A673 (cell line): ENCODE results near the gene PDE8B. TPM values are rescaled to one million over a fixed set of nuclear protein-coding genes. Genes with fewer than 3 reads are reported as not detected.

Source experiments
- BruUV-seq: library from RNA; stranded (reverse); fragments of 400-500 nt; replicated peaks from 2 replicates; lab custom pipeline; 2021; lab: Mats Ljungman, UMichigan
- CTCF ChIA-PET: fragments of 300-600 bp; sonication (Branson Sonifier 250); formaldehyde crosslinking; loops from one replicate; lab custom pipeline; 2022; ENCODE audit warnings: antibody characterized with exemption; lab: Charles Lee
- POLR2A ChIA-PET: fragments of 300-600 bp; sonication (Branson Sonifier 250); formaldehyde crosslinking; loops from one replicate; lab custom pipeline; 2022; ENCODE audit warnings: antibody characterized with exemption; ENCODE audit not compliant: low non-redundant PET; lab: Charles Lee
- DNase-seq: peaks from one replicate; pipeline ENCODE4 v3.0.0-alpha.2; 2015; ENCODE audit warnings: low spot score
- H3K27ac ChIP-seq: fragments of 200-600 bp; sonication (generic); 2 replicates; pipeline ENCODE4 v1.5.1; 2016; ENCODE audit warnings: mixed run types, low read depth, mild to moderate bottlenecking, mixed read lengths, antibody characterized with exemption, low read length; ENCODE audit not compliant: poor library complexity, severe bottlenecking
- H3K27me3 ChIP-seq: fragments of 200-600 bp; sonication (generic); replicated peaks from 2 replicates; pipeline ENCODE4 v1.6.1; 2017; ENCODE audit warnings: mixed run types, low read depth, mild to moderate bottlenecking, mixed read lengths, antibody characterized with exemption, low read length; ENCODE audit not compliant: insufficient read depth, poor library complexity
- H3K36me3 ChIP-seq: fragments of 200-600 bp; sonication (generic); 2 replicates; pipeline ENCODE4 v1.6.1; 2016; ENCODE audit warnings: mixed run types, mild to moderate bottlenecking, mixed read lengths, antibody characterized with exemption, low read length; ENCODE audit not compliant: insufficient read depth, poor library complexity, severe bottlenecking
- H3K4me1 ChIP-seq: fragments of 200-600 bp; sonication (generic); 2 replicates; pipeline ENCODE4 v1.6.1; 2017; ENCODE audit warnings: mixed run types, mild to moderate bottlenecking, mixed read lengths, antibody characterized with exemption, low read length; ENCODE audit not compliant: insufficient read depth, poor library complexity, severe bottlenecking
- H3K4me3 ChIP-seq: fragments of 200-600 bp; sonication (generic); 2 replicates; pipeline ENCODE4 v1.5.1; 2016; ENCODE audit warnings: low read depth, mixed run types, mild to moderate bottlenecking, mixed read lengths, low read length; ENCODE audit not compliant: poor library complexity, severe bottlenecking
- H3K9me3 ChIP-seq: fragments of 200-600 bp; sonication (generic); 2 replicates; pipeline ENCODE4 v1.6.1; 2016; ENCODE audit warnings: mixed run types, low read depth, mild to moderate bottlenecking, mixed read lengths, antibody characterized with exemption, low read length; ENCODE audit not compliant: poor library complexity, severe bottlenecking
- CTCF ChIP-seq: fragments of 300-800, 200-600 bp; sonication (generic); conservative IDR thresholded peaks from 2 replicates; pipeline ENCODE4 v1.5.1; 2017; ENCODE audit warnings: low read depth, mild to moderate bottlenecking, antibody characterized with exemption, low read length, moderate library complexity, mixed read lengths
- EZH2 ChIP-seq: fragments of 200-600 bp; sonication (generic); IDR thresholded peaks from 2 replicates; pipeline ENCODE4 v1.6.1; 2017; ENCODE audit warnings: borderline replicate concordance, low read depth, mild to moderate bottlenecking, mixed read lengths, antibody characterized with exemption, low read length; ENCODE audit not compliant: poor library complexity, severe bottlenecking
- intact Hi-C: fragments of 100-400 bp; cut with micrococcal nuclease; formaldehyde crosslinking; loops from one replicate; pipeline ENCODE4 v1.10.0; 2022; ENCODE audit not compliant: unreplicated experiment
- total RNA-seq: library from RNA; stranded (reverse); gene quantifications from 2 replicates; pipeline ENCODE4 v1.2.3, GENCODE V29; 2021

Gene PDE8B
- total RNA-seq, 1 experiment from 2014 or later = 0.69 TPM

DNA sequence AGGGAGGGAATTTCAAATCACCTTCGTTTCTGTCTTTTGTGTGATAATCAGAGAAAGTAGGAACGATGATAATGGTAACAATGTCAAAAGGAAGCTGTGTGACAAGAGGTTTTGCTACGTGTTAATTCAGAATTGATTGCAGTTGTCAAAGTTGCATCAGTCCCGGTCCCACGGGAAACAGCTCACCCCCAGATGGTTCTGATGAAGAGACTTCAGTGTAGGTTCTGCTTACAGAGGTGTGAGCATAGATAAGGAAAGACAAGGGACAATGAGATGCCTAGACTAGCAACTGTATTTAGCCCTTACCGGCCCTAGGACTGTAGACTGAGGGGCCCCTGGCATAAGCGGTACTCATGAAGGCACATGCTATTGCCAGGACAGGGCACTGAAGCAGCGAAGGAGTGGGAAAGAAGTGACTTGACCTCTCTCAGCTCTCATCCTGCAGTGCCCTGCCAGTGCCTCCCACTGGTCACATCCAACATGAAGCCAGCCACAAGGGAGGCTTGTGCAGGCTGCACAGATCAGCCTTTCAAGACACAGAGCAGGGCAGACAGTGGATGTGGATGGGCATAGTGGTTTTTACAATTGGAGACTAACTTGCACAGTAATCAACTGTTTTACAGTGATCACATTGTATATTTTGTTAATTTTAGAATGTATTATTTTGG lies 21.1 kb downstream of the PDE8B start:
- intact Hi-C loops = no loop called here
- CTCF ChIA-PET = interaction anchor here (0.6 kb wide), 1 partner anchor 29 kb away, joined by 4 read pairs; no protein-coding TSS in a partner anchor
- no peak overlapping the region for H3K27ac ChIP-seq
- DNase-seq = no peak
- POLR2A ChIA-PET = no interaction called here
- TF ChIP-seq EZH2 (no peak), CTCF (no peak)
- no peaks in the 10 kb centered on the region for H3K9me3 ChIP-seq
- no peaks in the 10 kb centered on the region for H3K36me3 ChIP-seq
- no peak overlapping the region for H3K4me3 ChIP-seq
- H3K27me3 ChIP-seq = peaks cover 16% of the 10 kb centered on the region
- H3K4me1 ChIP-seq = no peaks in the 10 kb centered on the region
- no TSS peak for BruUV-seq

DNA sequence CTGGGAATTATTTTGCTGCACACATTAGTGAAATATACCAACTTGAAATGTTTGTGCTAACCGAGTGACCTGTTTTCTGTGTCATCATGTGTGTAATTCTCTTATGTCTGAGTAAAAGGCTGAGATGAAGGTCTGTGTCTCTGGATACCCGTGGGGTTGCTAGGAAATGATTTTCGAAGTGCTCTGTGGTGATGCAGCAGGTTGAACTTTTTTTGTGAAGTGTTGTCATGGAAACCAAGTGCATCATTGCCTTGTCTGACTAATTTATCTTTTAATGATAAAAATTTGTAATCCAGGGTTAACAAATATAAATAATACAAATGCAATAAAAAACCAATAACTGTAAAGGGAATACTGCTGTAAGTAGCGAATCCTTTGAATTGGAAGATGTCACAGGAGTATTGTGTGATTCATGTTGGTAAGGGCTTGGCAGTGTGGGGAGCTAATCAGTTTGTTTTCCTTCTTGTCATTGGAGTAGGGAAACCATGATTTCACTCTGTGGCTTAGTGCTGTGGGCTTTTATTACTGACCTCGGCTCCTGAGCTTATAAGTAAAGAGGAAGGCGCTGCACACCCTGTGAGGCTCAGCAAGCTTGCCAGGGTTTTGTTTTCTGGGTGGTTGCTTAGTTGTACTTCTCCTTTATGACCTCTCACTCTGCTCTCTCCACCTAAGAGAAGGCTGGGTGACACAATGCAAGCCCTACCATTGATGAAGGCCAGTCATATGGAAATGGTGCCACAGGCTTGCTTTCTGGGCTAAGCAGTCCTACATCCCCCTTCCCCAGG lies 22.3 kb downstream of the PDE8B start:
- Histone ChIP-seq H3K4me3 (no peak overlapping the region), H3K27ac (no peak overlapping the region), H3K36me3 (no peaks in the 10 kb centered on the region), H3K4me1 (no peaks in the 10 kb centered on the region), H3K27me3 (peaks cover 5% of the 10 kb centered on the region), H3K9me3 (no peaks in the 10 kb centered on the region)
- no peak for TF ChIP-seq CTCF
- TF ChIP-seq EZH2 = no peak
- POLR2A ChIA-PET = no interaction called here
- CTCF ChIA-PET = interaction anchor here (0.6 kb wide), 1 partner anchor 69 kb away, joined by 4 read pairs; no protein-coding TSS in a partner anchor
- intact Hi-C loops = no loop called here
- no peak for DNase-seq
- no TSS peak for BruUV-seq

DNA sequence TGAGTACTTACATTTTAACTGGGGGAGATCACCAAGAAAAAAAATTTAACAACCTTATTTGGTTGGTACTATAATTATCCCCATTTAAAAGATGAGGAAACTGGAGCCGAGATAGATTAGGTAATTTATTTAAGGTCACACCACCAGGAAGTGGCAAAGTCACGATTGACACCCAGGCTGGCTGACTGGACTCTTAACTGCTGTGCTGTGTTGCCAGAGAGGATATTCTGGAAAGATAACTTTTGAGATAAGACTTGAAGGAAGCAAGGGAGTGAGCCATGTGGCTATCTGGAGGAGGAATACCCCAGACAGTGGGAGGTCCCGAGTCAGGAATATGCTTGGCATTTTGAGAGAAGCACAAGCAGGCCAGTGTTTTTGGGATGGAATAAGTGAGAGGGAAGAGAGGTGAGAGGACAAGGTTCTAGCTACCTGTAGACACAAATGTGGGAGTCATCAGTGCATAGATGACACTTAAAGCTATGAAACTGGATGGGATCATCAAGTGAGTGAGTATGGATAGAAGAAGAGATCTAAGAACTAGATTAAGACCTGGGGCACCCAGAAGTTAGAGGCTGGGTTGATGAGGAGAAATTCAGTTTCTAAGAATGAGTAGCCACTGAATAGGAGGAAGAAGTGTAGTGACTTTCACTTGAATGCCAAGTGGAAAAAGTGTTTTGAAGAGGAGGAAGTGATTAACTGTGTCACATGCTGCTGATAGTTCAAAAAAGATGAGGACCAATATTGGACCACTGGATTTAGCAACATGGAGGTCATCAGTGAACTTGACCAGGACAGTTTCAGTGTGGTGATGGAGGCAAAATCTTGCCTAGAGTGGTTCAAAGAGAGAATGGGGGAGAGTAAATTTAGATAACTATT lies 25.6 kb downstream of the PDE8B start:
- CTCF ChIA-PET = no interaction called here
- no peak overlapping the region for H3K4me3 ChIP-seq
- H3K9me3 ChIP-seq = no peaks in the 10 kb centered on the region
- H3K36me3 ChIP-seq = no peaks in the 10 kb centered on the region
- intact Hi-C loops = loop anchor here (5.0 kb wide), 2 partner anchors 89 to 369 kb away; no protein-coding TSS in a partner anchor
- no peak overlapping the region for H3K27ac ChIP-seq
- TF ChIP-seq CTCF (no peak), EZH2 (no peak)
- H3K27me3 ChIP-seq = no peaks in the 10 kb centered on the region
- no TSS peak for BruUV-seq
- no peaks in the 10 kb centered on the region for H3K4me1 ChIP-seq
- POLR2A ChIA-PET = no interaction called here
- DNase-seq = no peak
